Measurements from ENCODE around the gene MAPK8IP3. TPM values are rescaled to one million over a fixed set of nuclear protein-coding genes. Genes with fewer than 3 reads are reported as not detected.

Gene MAPK8IP3
- total RNA-seq, 1 experiment from 2014 or later = 41.1 TPM

GRCh38 chr16:1782408-1783264, 76.6 kb downstream of the MAPK8IP3 start, which contains the start of the genes NUBP2 and SPSB3:
TSS of gene NUBP2 (plus strand) at chr16:1782960. CDS start at chr16:1783021, 61 bp downstream.
TSS of gene SPSB3 (minus strand) at chr16:1782571. CDS start at chr16:1781483, 1,088 bp downstream.
- no peaks in the 10 kb centered on the region for H3F3A ChIP-seq (ENCODE audit: low read length, unreplicated experiment)
- ChIA-PET POLR2A (ENCODE audit: unreplicated experiment) (interaction anchor here (0.6 to 1.1 kb wide), 7 partner anchors 8 to 1237 kb away, joined by 3 to 26 read pairs (median 7); partner anchors contain the start of genes EME2, JPT2, MRPS34 and RPS2), CTCF (interaction anchor here (0.7 kb wide), 1 partner anchor 77 kb away, joined by 3 read pairs; the partner anchor contains the start of gene MAPK8IP3)
- H2AFZ ChIP-seq (ENCODE audit: low read length) = peak within 1 kb of the TSS; percentile 42; the same call in 1 of the 2 replicates
- no peaks in the 10 kb centered on the region for H3K9me2 ChIP-seq (replicated peaks; ENCODE audit: low read length)
- H3K9ac ChIP-seq (ENCODE audit: low read length) = peak within 1 kb of the TSS; percentile 86
- TF ChIP-seq CTCF (conservative IDR thresholded peaks at IDR 0.05; ENCODE audit: low read depth, low read length) (no peak), EZH2phosphoT487 (IDR thresholded peaks at IDR 0.05; ENCODE audit: borderline replicate concordance, low read length) (no peak), EZH2 (IDR thresholded peaks at IDR 0.05; ENCODE audit: low read length, unreplicated experiment) (no peak)
- H3K4me2 ChIP-seq (ENCODE audit: low read length) = peak within 1 kb of the TSS; percentile 93
- no peak within 1 kb of the TSS for H3K27ac ChIP-seq (ENCODE audit: low read length)
- BruUV-seq (replicated peaks) = no TSS peak
- H3K9me3 ChIP-seq (ENCODE audit: low read length) = no peaks in the 10 kb centered on the region
- H3K27me3 ChIP-seq (ENCODE audit: low read length) = no peaks in the 10 kb centered on the region
- intact Hi-C loops (cut with micrococcal nuclease) = no loop called here
- peak within 1 kb of the TSS; percentile 89 for H3K4me3 ChIP-seq (ENCODE audit: low read length)
- ATAC-seq (peak; percentile 85), DNase-seq (peak; percentile 98)
- peaks cover 11% of the 10 kb centered on the region; the same call in 1 of the 2 replicates for H3K4me1 ChIP-seq (ENCODE audit: insufficient read depth, low read length)
- no peaks in the 10 kb centered on the region for H4K20me1 ChIP-seq (ENCODE audit: low read length)
- H3K79me2 ChIP-seq (ENCODE audit: low read length) = peaks cover 49% of the 10 kb centered on the region
- no peaks in the 10 kb centered on the region for H3K36me3 ChIP-seq (ENCODE audit: low read depth, low read length)

- TF ChIP-seq CTCF (conservative IDR thresholded peaks at IDR 0.05; ENCODE audit: low read depth, low read length) = no peak
- TF ChIP-seq EZH2 (IDR thresholded peaks at IDR 0.05; ENCODE audit: low read length, unreplicated experiment) = no peak
- no peak for TF ChIP-seq EZH2phosphoT487 (IDR thresholded peaks at IDR 0.05; ENCODE audit: borderline replicate concordance, low read length)
- no peaks in the 10 kb centered on the region for H3K9me3 ChIP-seq (ENCODE audit: low read length)
- no peak overlapping the region for H3K4me2 ChIP-seq (ENCODE audit: low read length)
- intact Hi-C loops (cut with micrococcal nuclease) = no loop called here
- no peaks in the 10 kb centered on the region for H3K27me3 ChIP-seq (ENCODE audit: low read length)
- H3F3A ChIP-seq (ENCODE audit: low read length, unreplicated experiment) = no peaks in the 10 kb centered on the region
- no TSS peak for BruUV-seq (replicated peaks)
- DNase-seq (no peak), ATAC-seq (no peak)
- peaks cover 11% of the 10 kb centered on the region; the same call in 1 of the 2 replicates for H3K4me1 ChIP-seq (ENCODE audit: insufficient read depth, low read length)
- H3K9ac ChIP-seq (ENCODE audit: low read length) = no peak overlapping the region
- peaks cover 49% of the 10 kb centered on the region for H3K79me2 ChIP-seq (ENCODE audit: low read length)
- no peaks in the 10 kb centered on the region for H4K20me1 ChIP-seq (ENCODE audit: low read length)
- no peak overlapping the region for H3K4me3 ChIP-seq (ENCODE audit: low read length)
- no peaks in the 10 kb centered on the region for H3K36me3 ChIP-seq (ENCODE audit: low read depth, low read length)
- H3K27ac ChIP-seq (ENCODE audit: low read length) = no peak overlapping the region
- ChIA-PET POLR2A (ENCODE audit: unreplicated experiment) (no interaction called here), CTCF (interaction anchor here (0.7 kb wide), 1 partner anchor 429 kb away, joined by 3 read pairs; the partner anchor contains the start of gene PGP)
- H3K9me2 ChIP-seq (replicated peaks; ENCODE audit: low read length) = no peaks in the 10 kb centered on the region
- H2AFZ ChIP-seq (ENCODE audit: low read length) = no peak overlapping the region
These were observed 79.2 kb downstream of the MAPK8IP3 start for GRCh38 chr16:1784977-1785845.
